ENCODE data around the gene FOXB1.
A peak's percentile ranks its signal among the peaks of the same experiment; 100 is the strongest.

Gene FOXB1

DNA sequence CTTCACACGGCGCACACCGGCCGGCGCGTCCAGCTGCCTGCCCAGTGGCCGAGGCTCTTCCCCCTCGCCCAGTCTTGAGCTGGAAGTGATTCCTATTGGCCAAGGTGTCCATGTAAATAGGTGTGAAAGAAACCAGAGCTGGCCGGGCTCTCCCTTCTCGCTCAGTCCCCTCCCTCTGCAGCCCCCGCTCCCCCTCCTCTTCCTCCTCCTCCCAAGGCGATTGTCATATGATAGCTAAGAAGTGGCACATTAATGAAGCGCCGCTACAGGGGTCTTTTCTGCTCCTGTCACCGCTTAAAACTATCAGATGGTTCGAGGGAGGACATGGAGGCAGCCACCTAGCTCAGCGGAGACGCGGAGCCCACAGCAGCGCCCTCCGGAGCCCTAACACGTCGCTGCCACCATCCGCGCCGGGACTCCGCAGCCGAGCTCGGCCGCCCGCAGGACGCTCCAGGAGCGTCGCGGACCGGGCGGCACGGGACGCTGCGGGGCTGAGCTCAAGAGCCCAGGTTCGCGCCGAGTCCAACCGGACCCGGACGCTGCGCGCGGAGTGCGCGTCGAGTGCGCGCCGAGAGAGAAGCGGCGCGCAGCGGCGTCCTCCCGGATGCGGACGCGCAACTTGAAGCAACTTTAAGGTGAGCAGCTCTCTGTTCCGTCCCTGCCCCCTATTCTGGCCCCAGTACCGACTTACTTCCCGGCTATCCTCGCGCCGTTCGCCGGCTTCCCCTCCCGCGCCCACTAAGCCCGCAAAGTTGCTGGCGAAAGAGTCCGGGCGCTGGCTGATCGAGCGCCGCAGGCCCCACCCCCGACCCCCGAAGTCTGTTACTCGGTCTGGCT lies at the start of gene FOXB1:
Gene FOXB1 (plus strand): TSS at position 303 of the 837 bp plus-strand sequence. CDS start 653 bp downstream, outside the sequence.
- no peaks in the 10 kb centered on the region for H3K9me3 ChIP-seq (ENCODE audit: insufficient read depth, low read depth, low read length)
- H3K27ac ChIP-seq (ENCODE audit: low read length), result no peak within 1 kb of the TSS
- H3K9ac ChIP-seq (ENCODE audit: low read depth, low read length), result peak within 1 kb of the TSS; percentile 60; the same call in 1 of the 2 replicates
- peak within 1 kb of the TSS; percentile 74 for H3K4me3 ChIP-seq (ENCODE audit: low read length)
- H3K4me1 ChIP-seq (ENCODE audit: insufficient read depth, low read length), result peaks cover 41% of the 10 kb centered on the region; the same call in 1 of the 2 replicates
- H3K36me3 ChIP-seq (ENCODE audit: insufficient read depth, low read depth, low read length), result no peaks in the 10 kb centered on the region
- H3K27me3 ChIP-seq (ENCODE audit: insufficient read depth, low read length), result peaks cover 95% of the 10 kb centered on the region

DNA sequence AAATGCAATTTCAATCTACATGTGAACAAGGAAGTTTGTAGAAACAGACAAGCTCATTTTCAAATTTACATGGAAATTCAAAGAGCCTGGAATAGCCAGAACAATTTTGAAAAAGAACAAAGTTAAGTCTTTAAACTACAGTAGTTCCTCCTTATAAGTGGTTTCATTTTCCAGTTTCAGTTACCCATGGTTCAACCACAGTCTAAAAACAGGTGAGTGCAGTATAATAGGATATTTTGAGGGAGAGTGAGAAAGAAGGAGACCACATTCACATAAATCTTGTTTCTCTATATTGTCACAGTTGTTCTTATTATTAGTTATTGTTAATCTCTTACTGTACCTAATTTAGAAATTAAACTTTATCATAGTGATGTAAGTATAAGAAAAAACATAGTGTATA lies 45.8 kb upstream of the FOXB1 start:
- H3K4me3 ChIP-seq (ENCODE audit: low read length), result no peak overlapping the region

DNA sequence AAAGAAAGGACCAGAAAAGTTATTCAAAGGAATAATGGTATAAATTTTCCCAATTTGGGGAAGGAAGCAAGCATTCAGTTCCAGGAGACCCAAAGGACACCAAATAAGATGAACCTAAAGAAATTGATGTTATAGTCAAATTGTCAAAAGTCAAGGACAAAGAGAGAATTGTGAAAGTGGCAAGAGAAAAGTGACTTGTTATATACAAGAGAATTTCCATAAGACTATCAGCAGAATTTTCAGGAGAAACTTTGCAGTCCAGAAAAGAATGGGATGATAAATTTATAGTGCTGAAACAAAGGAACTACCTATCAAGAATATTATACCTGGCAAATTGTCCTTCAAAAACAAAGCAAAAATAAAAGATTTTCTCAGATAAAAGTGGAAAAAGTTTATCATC lies 43.8 kb upstream of the FOXB1 start:
- Histone ChIP-seq H3K4me3 (ENCODE audit: low read length) (no peak overlapping the region), H3K9ac (ENCODE audit: low read depth, low read length) (no peak overlapping the region), H3K4me1 (ENCODE audit: insufficient read depth, low read length) (no peaks in the 10 kb centered on the region), H3K27me3 (ENCODE audit: insufficient read depth, low read length) (no peaks in the 10 kb centered on the region), H3K36me3 (ENCODE audit: insufficient read depth, low read depth, low read length) (no peaks in the 10 kb centered on the region), H3K9me3 (ENCODE audit: insufficient read depth, low read depth, low read length) (peaks cover 22% of the 10 kb centered on the region), H3K27ac (ENCODE audit: low read length) (no peak overlapping the region)

More for the DNA sequence above, 45.8 kb upstream of the FOXB1 start:
- peaks cover 13% of the 10 kb centered on the region for H3K9me3 ChIP-seq (ENCODE audit: insufficient read depth, low read depth, low read length)
- no peak overlapping the region for H3K9ac ChIP-seq (ENCODE audit: low read depth, low read length)
- no peaks in the 10 kb centered on the region for H3K36me3 ChIP-seq (ENCODE audit: insufficient read depth, low read depth, low read length)
- no peaks in the 10 kb centered on the region for H3K27me3 ChIP-seq (ENCODE audit: insufficient read depth, low read length)
- peaks cover under 1% of the 10 kb centered on the region; the same call in 1 of the 2 replicates for H3K4me1 ChIP-seq (ENCODE audit: insufficient read depth, low read length)
- H3K27ac ChIP-seq (ENCODE audit: low read length), result no peak overlapping the region

DNA sequence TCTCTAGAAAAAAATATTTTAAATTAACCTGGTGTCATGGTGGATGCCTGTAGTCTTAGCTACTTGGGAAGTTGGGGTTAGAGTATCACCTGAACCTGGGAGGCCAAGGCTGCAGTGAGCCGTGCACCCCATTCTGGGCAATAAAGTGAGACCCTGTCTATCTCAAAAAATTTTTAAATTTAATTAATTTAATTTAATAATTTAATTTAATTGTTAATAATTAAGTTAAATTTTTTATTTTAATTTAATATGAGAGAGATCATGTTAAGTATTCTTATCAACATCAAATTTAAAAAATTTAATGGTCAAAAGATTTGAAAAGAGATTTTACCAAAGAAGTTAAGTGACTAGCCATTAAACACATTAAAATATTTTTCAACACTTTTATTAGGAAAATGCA lies 40.8 kb upstream of the FOXB1 start:
- Histone ChIP-seq H3K9me3 (ENCODE audit: insufficient read depth, low read depth, low read length) (peaks cover 20% of the 10 kb centered on the region), H3K27ac (ENCODE audit: low read length) (no peak overlapping the region), H3K27me3 (ENCODE audit: insufficient read depth, low read length) (no peaks in the 10 kb centered on the region), H3K4me3 (ENCODE audit: low read length) (no peak overlapping the region), H3K36me3 (ENCODE audit: insufficient read depth, low read depth, low read length) (no peaks in the 10 kb centered on the region), H3K9ac (ENCODE audit: low read depth, low read length) (no peak overlapping the region), H3K4me1 (ENCODE audit: insufficient read depth, low read length) (no peaks in the 10 kb centered on the region)

DNA sequence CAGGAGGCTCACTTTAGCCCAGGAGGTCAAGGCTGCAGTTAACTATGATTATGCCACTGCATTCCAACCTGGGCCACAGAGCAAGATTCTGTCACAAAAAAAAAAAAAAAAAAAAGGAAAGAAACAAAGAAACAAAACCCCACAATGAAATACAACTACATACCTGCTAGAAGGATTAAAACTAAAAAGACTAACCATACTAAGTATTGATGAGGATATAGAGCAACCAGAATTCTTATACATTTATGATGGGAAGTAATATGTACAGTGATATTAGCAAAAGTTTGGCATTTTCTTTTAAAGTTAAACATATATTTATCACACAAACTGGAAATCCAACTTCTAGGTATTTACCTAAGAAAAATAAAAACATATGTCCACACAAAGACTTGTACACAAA lies 40.2 kb upstream of the FOXB1 start:
- H3K4me1 ChIP-seq (ENCODE audit: insufficient read depth, low read length), result no peaks in the 10 kb centered on the region
- no peaks in the 10 kb centered on the region for H3K27me3 ChIP-seq (ENCODE audit: insufficient read depth, low read length)
- no peak overlapping the region for H3K27ac ChIP-seq (ENCODE audit: low read length)

DNA sequence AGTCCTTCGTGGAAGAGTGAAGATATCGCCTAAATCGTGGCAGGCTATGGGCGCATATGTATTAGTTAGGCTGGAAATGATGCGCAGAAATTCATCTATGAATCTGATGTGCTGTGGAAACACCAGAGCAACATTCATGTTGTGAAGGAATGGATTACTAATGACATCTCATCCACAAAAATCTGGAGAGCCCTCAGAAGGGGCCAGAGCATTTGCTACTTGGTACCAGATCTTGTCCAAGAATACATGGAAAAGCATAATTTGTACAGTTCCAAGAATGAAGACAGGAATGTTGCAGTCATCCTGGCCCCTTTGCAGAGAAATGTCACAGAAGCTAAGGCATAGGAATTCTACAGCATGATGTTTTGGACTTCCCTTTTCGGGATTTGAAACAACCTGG lies 38.4 kb upstream of the FOXB1 start:
- Histone ChIP-seq H3K9ac (ENCODE audit: low read depth, low read length) (no peak overlapping the region), H3K27ac (ENCODE audit: low read length) (no peak overlapping the region), H3K4me3 (ENCODE audit: low read length) (no peak overlapping the region), H3K36me3 (ENCODE audit: insufficient read depth, low read depth, low read length) (no peaks in the 10 kb centered on the region), H3K27me3 (ENCODE audit: insufficient read depth, low read length) (no peaks in the 10 kb centered on the region), H3K9me3 (ENCODE audit: insufficient read depth, low read depth, low read length) (peaks cover 13% of the 10 kb centered on the region), H3K4me1 (ENCODE audit: insufficient read depth, low read length) (no peaks in the 10 kb centered on the region)

More for the DNA sequence above, 40.2 kb upstream of the FOXB1 start:
- Histone ChIP-seq H3K9me3 (ENCODE audit: insufficient read depth, low read depth, low read length) (peaks cover 19% of the 10 kb centered on the region), H3K36me3 (ENCODE audit: insufficient read depth, low read depth, low read length) (no peaks in the 10 kb centered on the region), H3K9ac (ENCODE audit: low read depth, low read length) (no peak overlapping the region), H3K4me3 (ENCODE audit: low read length) (no peak overlapping the region)

DNA sequence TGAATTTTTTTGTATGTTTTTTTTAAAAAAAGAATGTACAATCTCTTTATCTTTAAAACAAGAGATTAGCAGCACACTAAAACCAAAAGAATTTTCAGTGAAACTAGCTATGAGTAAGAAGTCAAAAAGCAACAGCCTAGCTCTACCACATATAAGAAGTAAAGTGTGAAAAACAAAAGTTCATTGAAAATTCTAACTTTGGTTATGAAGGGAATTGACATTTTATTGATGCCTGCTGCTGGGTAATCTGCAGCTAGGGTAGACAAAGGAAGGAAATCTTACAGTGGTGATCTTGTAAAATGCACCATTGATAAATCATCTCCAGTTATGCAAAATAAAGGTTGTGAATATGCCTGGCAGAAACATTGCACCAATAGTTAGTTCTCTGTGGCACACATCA lies 37.8 kb upstream of the FOXB1 start:
- no peaks in the 10 kb centered on the region for H3K36me3 ChIP-seq (ENCODE audit: insufficient read depth, low read depth, low read length)
- no peak overlapping the region for H3K9ac ChIP-seq (ENCODE audit: low read depth, low read length)
- no peak overlapping the region for H3K4me3 ChIP-seq (ENCODE audit: low read length)
- no peaks in the 10 kb centered on the region for H3K4me1 ChIP-seq (ENCODE audit: insufficient read depth, low read length)
- H3K27me3 ChIP-seq (ENCODE audit: insufficient read depth, low read length), result no peaks in the 10 kb centered on the region
- H3K9me3 ChIP-seq (ENCODE audit: insufficient read depth, low read depth, low read length), result peaks cover 9% of the 10 kb centered on the region
- H3K27ac ChIP-seq (ENCODE audit: low read length), result no peak overlapping the region

DNA sequence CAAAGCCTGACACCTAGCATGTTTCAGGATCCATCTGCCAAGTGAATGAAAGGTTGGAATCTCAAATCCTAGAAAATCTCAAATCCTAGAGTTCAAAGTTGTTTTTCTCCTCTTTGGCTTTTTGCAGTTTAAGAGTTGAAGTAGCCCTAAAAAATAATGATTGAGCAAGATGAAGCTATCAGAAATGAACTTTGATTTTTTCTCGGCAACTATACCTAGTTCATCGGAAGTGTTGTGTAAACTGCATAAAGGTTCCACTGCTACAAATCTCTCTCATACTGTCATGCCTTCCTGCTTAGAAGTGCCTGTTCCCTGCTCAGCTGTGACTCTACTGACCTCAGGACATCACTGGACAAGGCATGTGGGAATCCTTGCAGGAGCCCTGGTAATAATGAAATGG lies 35.8 kb upstream of the FOXB1 start:
- Histone ChIP-seq H3K27ac (ENCODE audit: low read length) (no peak overlapping the region), H3K9ac (ENCODE audit: low read depth, low read length) (no peak overlapping the region), H3K9me3 (ENCODE audit: insufficient read depth, low read depth, low read length) (peaks cover 9% of the 10 kb centered on the region), H3K27me3 (ENCODE audit: insufficient read depth, low read length) (no peaks in the 10 kb centered on the region), H3K4me1 (ENCODE audit: insufficient read depth, low read length) (no peaks in the 10 kb centered on the region), H3K4me3 (ENCODE audit: low read length) (no peak overlapping the region), H3K36me3 (ENCODE audit: insufficient read depth, low read depth, low read length) (no peaks in the 10 kb centered on the region)

DNA sequence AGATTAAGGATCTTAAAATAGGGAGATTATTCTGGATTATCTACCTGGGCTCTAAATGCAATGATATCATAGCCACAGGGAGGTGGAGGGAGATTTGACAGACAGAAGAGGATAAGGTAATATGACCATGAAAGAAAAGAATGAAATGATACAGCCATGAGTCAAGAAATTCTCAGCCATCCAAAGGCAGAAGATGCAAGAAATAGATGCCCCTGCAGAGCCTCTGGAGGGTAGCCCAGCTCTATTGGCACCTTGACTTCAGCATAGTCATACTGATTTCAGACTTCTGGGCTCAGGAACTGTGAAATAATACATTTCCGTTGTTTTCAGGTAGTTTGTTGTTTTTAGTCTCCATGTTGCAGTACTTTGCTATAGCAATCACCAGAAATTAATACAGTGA lies 31.9 kb upstream of the FOXB1 start:
- no peak overlapping the region for H3K27ac ChIP-seq (ENCODE audit: low read length)
- no peaks in the 10 kb centered on the region for H3K9me3 ChIP-seq (ENCODE audit: insufficient read depth, low read depth, low read length)
- no peaks in the 10 kb centered on the region for H3K4me1 ChIP-seq (ENCODE audit: insufficient read depth, low read length)
- H3K27me3 ChIP-seq (ENCODE audit: insufficient read depth, low read length), result no peaks in the 10 kb centered on the region
- no peak overlapping the region for H3K9ac ChIP-seq (ENCODE audit: low read depth, low read length)
- no peaks in the 10 kb centered on the region for H3K36me3 ChIP-seq (ENCODE audit: insufficient read depth, low read depth, low read length)
- no peak overlapping the region for H3K4me3 ChIP-seq (ENCODE audit: low read length)

DNA sequence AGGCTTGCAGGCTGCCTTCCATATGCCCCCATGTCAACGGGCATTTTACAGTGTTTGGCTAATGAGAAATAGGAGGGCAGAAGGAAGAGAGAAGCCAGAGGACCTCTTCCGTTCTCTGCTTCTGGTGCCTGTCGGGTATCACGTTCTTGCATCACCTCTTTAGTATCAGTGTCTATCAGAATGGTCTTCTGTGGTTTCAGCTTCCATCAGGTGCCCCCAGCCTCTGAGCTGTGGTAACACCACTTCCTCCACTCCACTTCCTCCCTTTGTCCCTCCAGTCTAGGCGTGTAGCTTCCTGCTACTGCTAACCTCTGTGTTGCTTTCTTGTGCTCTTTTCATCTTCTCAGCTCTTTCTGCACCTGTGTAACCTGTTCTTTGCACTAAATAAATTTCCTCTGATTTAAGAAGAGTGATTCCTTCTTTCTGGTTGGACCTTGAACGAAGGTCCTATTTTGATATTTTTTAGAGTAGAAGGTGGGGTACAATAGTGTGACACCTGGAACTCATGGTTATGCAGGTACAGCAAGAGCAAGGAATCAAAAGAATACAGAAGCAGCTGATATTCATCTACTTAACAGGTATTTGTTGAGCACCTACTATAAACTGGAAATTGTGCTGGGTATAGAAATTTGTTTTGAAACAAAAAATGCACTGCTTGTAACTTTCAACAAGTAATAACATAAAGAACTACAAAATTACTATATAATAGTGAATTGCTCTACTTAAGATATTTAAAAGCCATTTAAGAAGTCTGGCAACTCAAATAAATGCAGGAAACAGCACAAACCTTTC lies 27.4 kb upstream of the FOXB1 start:
- Histone ChIP-seq H3K9me3 (ENCODE audit: insufficient read depth, low read depth, low read length) (no peaks in the 10 kb centered on the region), H3K4me1 (ENCODE audit: insufficient read depth, low read length) (no peaks in the 10 kb centered on the region), H3K27ac (ENCODE audit: low read length) (no peak overlapping the region), H3K9ac (ENCODE audit: low read depth, low read length) (no peak overlapping the region), H3K36me3 (ENCODE audit: insufficient read depth, low read depth, low read length) (no peaks in the 10 kb centered on the region), H3K4me3 (ENCODE audit: low read length) (no peak overlapping the region), H3K27me3 (ENCODE audit: insufficient read depth, low read length) (no peaks in the 10 kb centered on the region)

DNA sequence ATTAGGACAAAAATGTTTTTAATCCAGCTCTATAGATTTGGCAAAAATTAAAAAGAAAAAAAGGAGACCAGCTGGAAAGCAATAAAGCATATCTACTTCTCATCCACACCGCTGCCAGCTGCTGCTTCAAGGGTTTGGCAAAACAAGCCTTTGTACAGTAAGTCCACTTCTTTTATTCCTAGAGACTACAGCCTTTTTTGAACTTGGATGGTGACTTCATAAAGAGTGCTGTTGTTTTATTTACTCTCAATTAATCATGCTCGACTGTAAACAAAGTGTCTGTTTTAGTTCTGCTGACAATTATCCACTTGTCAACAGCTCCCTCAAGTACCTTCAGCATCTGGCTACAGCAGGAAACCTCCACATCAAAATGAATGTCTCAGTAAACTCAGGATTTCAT lies 12.3 kb upstream of the FOXB1 start:
- H3K4me1 ChIP-seq (ENCODE audit: insufficient read depth, low read length), result peaks cover 7% of the 10 kb centered on the region; the same call in 1 of the 2 replicates
- no peak overlapping the region for H3K4me3 ChIP-seq (ENCODE audit: low read length)
- no peaks in the 10 kb centered on the region for H3K9me3 ChIP-seq (ENCODE audit: insufficient read depth, low read depth, low read length)
- H3K27ac ChIP-seq (ENCODE audit: low read length), result no peak overlapping the region
- H3K27me3 ChIP-seq (ENCODE audit: insufficient read depth, low read length), result peaks cover 46% of the 10 kb centered on the region
- no peak overlapping the region for H3K9ac ChIP-seq (ENCODE audit: low read depth, low read length)
- no peaks in the 10 kb centered on the region for H3K36me3 ChIP-seq (ENCODE audit: insufficient read depth, low read depth, low read length)
